Measurements from ENCODE around the gene RNF157. TPM values are rescaled to one million over a fixed set of nuclear protein-coding genes. Genes with fewer than 3 reads are reported as not detected.

Gene RNF157
- total and polyA plus RNA-seq, 9 donors = 1.3 to 4.3 (median 2.5) TPM

- Histone ChIP-seq H3K27me3 (no peaks in the 10 kb centered on the region), H3K4me3 (no peak overlapping the region), H3K4me1 (ENCODE audit: insufficient read depth) (no peaks in the 10 kb centered on the region), H3K27ac (no peak overlapping the region), H3K9me3 (no peaks in the 10 kb centered on the region), H3K36me3 (no peaks in the 10 kb centered on the region)
- 89 to 92% (median 90%) methylated on average over 13 of the region's 13 CpGs for WGBS, 3 donors
- intact Hi-C loops (cut with DNase I) = no loop called here
- no peak for DNase-seq
- TF ChIP-seq EP300 (IDR thresholded peaks at IDR 0.05) (no peak), POLR2A (IDR thresholded peaks at IDR 0.05) (no peak), CTCF (IDR thresholded peaks at IDR 0.05) (no peak)
Observed at GRCh38 chr17:76155988-76156661, 84.2 kb downstream of the RNF157 start.

- DNase-seq = no peak
- H3K9me3 ChIP-seq = no peaks in the 10 kb centered on the region
- H3K4me3 ChIP-seq = no peak overlapping the region
- TF ChIP-seq CTCF (IDR thresholded peaks at IDR 0.05) = no peak
- no peak for TF ChIP-seq POLR2A (IDR thresholded peaks at IDR 0.05)
- no peak for TF ChIP-seq EP300 (IDR thresholded peaks at IDR 0.05)
- no peaks in the 10 kb centered on the region for H3K4me1 ChIP-seq (ENCODE audit: insufficient read depth)
- no peak overlapping the region for H3K27ac ChIP-seq
- 87 to 90% (median 88%) methylated on average over 10 of the region's 10 CpGs for WGBS, 3 donors
- no peaks in the 10 kb centered on the region for H3K27me3 ChIP-seq
- no peaks in the 10 kb centered on the region for H3K36me3 ChIP-seq
- intact Hi-C loops (cut with DNase I) = no loop called here
Observed at GRCh38 chr17:76154936-76155845, 85.1 kb downstream of the RNF157 start.

GRCh38 chr17:76154292-76154691, 86.0 kb downstream of the RNF157 start:
- Histone ChIP-seq H3K36me3 (no peaks in the 10 kb centered on the region), H3K9me3 (no peaks in the 10 kb centered on the region), H3K27me3 (no peaks in the 10 kb centered on the region), H3K4me1 (ENCODE audit: insufficient read depth) (no peaks in the 10 kb centered on the region), H3K27ac (no peak overlapping the region), H3K4me3 (no peak overlapping the region)
- WGBS, 3 donors = 94 to 95% (median 95%) methylated on average over 3 of the region's 3 CpGs
- TF ChIP-seq EP300 (IDR thresholded peaks at IDR 0.05) (no peak), POLR2A (IDR thresholded peaks at IDR 0.05) (no peak), CTCF (IDR thresholded peaks at IDR 0.05) (no peak)
- intact Hi-C loops (cut with DNase I) = no loop called here
- DNase-seq = no peak

GRCh38 chr17:76153640-76154039, 86.7 kb downstream of the RNF157 start:
- WGBS, 3 donors = 26 to 50% (median 32%) methylated on average over 5 of the region's 5 CpGs
- Histone ChIP-seq H3K4me1 (ENCODE audit: insufficient read depth) (no peaks in the 10 kb centered on the region), H3K27ac (no peak overlapping the region), H3K9me3 (no peaks in the 10 kb centered on the region), H3K4me3 (no peak overlapping the region), H3K36me3 (no peaks in the 10 kb centered on the region), H3K27me3 (no peaks in the 10 kb centered on the region)
- no peak for TF ChIP-seq CTCF (IDR thresholded peaks at IDR 0.05)
- no peak for TF ChIP-seq POLR2A (IDR thresholded peaks at IDR 0.05)
- TF ChIP-seq EP300 (IDR thresholded peaks at IDR 0.05) = no peak
- intact Hi-C loops (cut with DNase I) = no loop called here
- DNase-seq = no peak

Data from ovary (tissue), 9 donors.